ENCODE data around the gene ALKBH2.
A peak's percentile ranks its signal among the peaks of the same experiment; 100 is the strongest.
"Not testable (repeated sequence)": the region's sequence is repeated elsewhere in the genome, so short reads cannot be mapped to it uniquely, and the experiment has no call there.

ALKBH2 gene

GRCh38 chr12:109065853-109066193, 27.4 kb downstream of the ALKBH2 start:
- DNase-seq: no peak

GRCh38 chr12:109065154-109065852, 28.0 kb downstream of the ALKBH2 start:
- no peak for DNase-seq

GRCh38 chr12:109064143-109064542, 29.1 kb downstream of the ALKBH2 start:
- no peak for DNase-seq

GRCh38 chr12:109058773-109059172, 34.5 kb downstream of the ALKBH2 start:
- DNase-seq: no peak

- no peak for DNase-seq
Measured at GRCh38 chr12:109057376-109057775, 35.9 kb downstream of the ALKBH2 start.

GRCh38 chr12:109056891-109057290, 36.4 kb downstream of the ALKBH2 start:
- no peak for DNase-seq

GRCh38 chr12:109054520-109054919, 38.8 kb downstream of the ALKBH2 start:
- DNase-seq: no peak

- DNase-seq: not testable (repeated sequence)
Measured at GRCh38 chr12:109054124-109054513, 39.2 kb downstream of the ALKBH2 start.

GRCh38 chr12:109053382-109054123, 39.7 kb downstream of the ALKBH2 start:
- no peak for DNase-seq

- peak; percentile 87 for DNase-seq
Measured at GRCh38 chr12:109052414-109053323, 40.6 kb downstream of the ALKBH2 start, which contains the start of gene USP30. USP30 (plus strand) TSS chr12:109052576; CDS start chr12:109052679, 103 bp downstream.

- no peak for DNase-seq
Measured at GRCh38 chr12:109052097-109052413, 41.2 kb downstream of the ALKBH2 start.

- not testable (repeated sequence) for DNase-seq
Measured at GRCh38 chr12:109049794-109050193, 43.5 kb downstream of the ALKBH2 start.

- DNase-seq: not testable (repeated sequence)
Measured at GRCh38 chr12:109048706-109049105, 44.6 kb downstream of the ALKBH2 start.

GRCh38 chr12:109047081-109047805, 46.0 kb downstream of the ALKBH2 start:
- DNase-seq: no peak

- DNase-seq: no peak
Measured at GRCh38 chr12:109044241-109044640, 49.0 kb downstream of the ALKBH2 start.

Data from fibroblast of skin of scalp (primary cell).